Activated CD4-positive, alpha-beta T cell treated with anti-CD3 and anti-CD28 coated beads for 36 hours (primary cell): ENCODE results near the gene CFAP46. TPM values are rescaled to one million over a fixed set of nuclear protein-coding genes. Genes with fewer than 3 reads are reported as not detected.
"Not testable (repeated sequence)": the region's sequence is repeated elsewhere in the genome, so short reads cannot be mapped to it uniquely, and the experiment has no call there.

Experiments
- ATAC-seq: fragments of 200-7000 bp; cut with Tn5 transposase; one replicate; pipeline ENCODE4 v1.10.0; 2021; ENCODE audit warnings: mild to moderate bottlenecking, moderate library complexity
- CTCF ChIA-PET: fragments of 350-600 bp; sonication (Branson Sonifier 250); formaldehyde crosslinking; loops from one replicate; lab custom pipeline; 2021; ENCODE audit warnings: antibody characterized with exemption; lab: Charles Lee
- POLR2A ChIA-PET: fragments of 350-600 bp; sonication (Branson Sonifier 250); formaldehyde crosslinking; loops from one replicate; lab custom pipeline; 2021; ENCODE audit warnings: antibody characterized with exemption, inconsistent platforms; lab: Charles Lee
- DNase-seq: peaks from one replicate; pipeline ENCODE4 v3.0.0-alpha.2; 2020
- H3K27ac Mint-ChIP-seq: one replicate; pipeline ENCODE4 v1.8.0; 2021; ENCODE audit warnings: mixed read lengths
- H3K27me3 Mint-ChIP-seq: one replicate; pipeline ENCODE4 v1.8.0; 2021; ENCODE audit warnings: mixed read lengths
- H3K36me3 Mint-ChIP-seq: one replicate; pipeline ENCODE4 v1.8.0; 2021; ENCODE audit warnings: low read depth, mixed read lengths
- H3K4me1 Mint-ChIP-seq: one replicate; pipeline ENCODE4 v1.8.0; 2021; ENCODE audit warnings: mixed read lengths
- H3K4me3 Mint-ChIP-seq: one replicate; pipeline ENCODE4 v1.8.0; 2021; ENCODE audit warnings: mild to moderate bottlenecking, moderate library complexity, mixed read lengths
- H3K9me3 Mint-ChIP-seq: one replicate; pipeline ENCODE4 v1.8.0; 2021; ENCODE audit warnings: low read depth, mixed read lengths
- intact Hi-C, 2 experiments: fragments of 100-400 bp; cut with DNase I in 1 of 2; cut with micrococcal nuclease in 1 of 2; formaldehyde crosslinking; loops; one replicate each; pipeline versions ENCODE4 v1.14.2 to v1.15.1; 2022 to 2024; cut with DNase I, micrococcal nuclease
- total RNA-seq, 2 experiments: library from RNA; stranded (reverse); gene quantifications; one replicate each; pipeline ENCODE4 v1.2.3, GENCODE V29; 2021

Gene CFAP46
- total RNA-seq, 2 experiments from 2014 or later = 0.16 to 0.21 TPM

- H3K9me3 Mint-ChIP-seq, H3K4me1 Mint-ChIP-seq, DNase-seq, ATAC-seq, H3K27ac Mint-ChIP-seq, POLR2A ChIA-PET, H3K36me3 Mint-ChIP-seq, H3K4me3 Mint-ChIP-seq: not testable (repeated sequence)
- intact Hi-C loops = loop anchor here in 1 of 2 experiments (10.0 kb wide), 1 partner anchor 239 kb away; no protein-coding TSS in a partner anchor
- CTCF ChIA-PET = interaction anchor here (0.6 kb wide), 1 partner anchor 53 kb away, joined by 4 read pairs; no protein-coding TSS in a partner anchor
- peaks cover 16% of the 10 kb centered on the region for H3K27me3 Mint-ChIP-seq
Measured at GRCh38 chr10:132893786-132894185, 48.6 kb downstream of the CFAP46 start.

- intact Hi-C loops = loop anchor here in 1 of 2 experiments (10.0 kb wide), 1 partner anchor 238 kb away; no protein-coding TSS in a partner anchor
- Mint-ChIP-seq H3K36me3 (no peaks in the 10 kb centered on the region), H3K27ac (no peak overlapping the region), H3K27me3 (peaks cover 16% of the 10 kb centered on the region), H3K4me1 (no peaks in the 10 kb centered on the region), H3K4me3 (no peak overlapping the region), H3K9me3 (no peaks in the 10 kb centered on the region)
- POLR2A ChIA-PET = no interaction called here
- ATAC-seq = no peak
- no peak for DNase-seq
- CTCF ChIA-PET = interaction anchor here (0.7 kb wide), 1 partner anchor 11 kb away, joined by 3 read pairs; no protein-coding TSS in a partner anchor
Measured at GRCh38 chr10:132893090-132893489, 49.3 kb downstream of the CFAP46 start.

- CTCF ChIA-PET = no interaction called here
- POLR2A ChIA-PET = no interaction called here
- no peak for ATAC-seq
- peaks cover 16% of the 10 kb centered on the region for H3K27me3 Mint-ChIP-seq
- no peak overlapping the region for H3K27ac Mint-ChIP-seq
- no peak for DNase-seq
- H3K4me3 Mint-ChIP-seq = no peak overlapping the region
- H3K4me1 Mint-ChIP-seq = no peaks in the 10 kb centered on the region
- no peaks in the 10 kb centered on the region for H3K36me3 Mint-ChIP-seq
- intact Hi-C loops = loop anchor here in 1 of 2 experiments (10.0 kb wide), 1 partner anchor 237 kb away; no protein-coding TSS in a partner anchor
- H3K9me3 Mint-ChIP-seq = no peaks in the 10 kb centered on the region
Measured at GRCh38 chr10:132892004-132892403, 50.4 kb downstream of the CFAP46 start.

GRCh38 chr10:132891368-132891767, 51.0 kb downstream of the CFAP46 start:
- H3K27me3 Mint-ChIP-seq = peaks cover 18% of the 10 kb centered on the region
- ATAC-seq = no peak
- no peak overlapping the region for H3K27ac Mint-ChIP-seq
- no peak overlapping the region for H3K4me3 Mint-ChIP-seq
- ChIA-PET CTCF (interaction anchor here (0.6 to 0.7 kb wide), 2 partner anchors 19 to 237 kb away, joined by 3 to 4 read pairs; no protein-coding TSS in a partner anchor), POLR2A (no interaction called here)
- H3K4me1 Mint-ChIP-seq = no peaks in the 10 kb centered on the region
- DNase-seq = no peak
- intact Hi-C loops = loop anchor here in 1 of 2 experiments (10.0 kb wide), 1 partner anchor 237 kb away; no protein-coding TSS in a partner anchor
- no peaks in the 10 kb centered on the region for H3K9me3 Mint-ChIP-seq
- no peaks in the 10 kb centered on the region for H3K36me3 Mint-ChIP-seq

- no peak overlapping the region for H3K27ac Mint-ChIP-seq
- H3K4me1 Mint-ChIP-seq = no peaks in the 10 kb centered on the region
- ATAC-seq = no peak
- intact Hi-C loops = loop anchor here in 1 of 2 experiments (10.0 kb wide), 1 partner anchor 236 kb away; no protein-coding TSS in a partner anchor
- H3K27me3 Mint-ChIP-seq = peaks cover 18% of the 10 kb centered on the region
- CTCF ChIA-PET = no interaction called here
- H3K9me3 Mint-ChIP-seq = no peaks in the 10 kb centered on the region
- H3K4me3 Mint-ChIP-seq = no peak overlapping the region
- no peak for DNase-seq
- no peaks in the 10 kb centered on the region for H3K36me3 Mint-ChIP-seq
- POLR2A ChIA-PET = no interaction called here
Measured at GRCh38 chr10:132890301-132890700, 52.1 kb downstream of the CFAP46 start.

- H3K27ac Mint-ChIP-seq = no peak overlapping the region
- H3K27me3 Mint-ChIP-seq = peaks cover 13% of the 10 kb centered on the region
- H3K4me1 Mint-ChIP-seq = no peaks in the 10 kb centered on the region
- DNase-seq (no peak), ATAC-seq (no peak)
- no peak overlapping the region for H3K4me3 Mint-ChIP-seq
- ChIA-PET CTCF (no interaction called here), POLR2A (no interaction called here)
- intact Hi-C loops = no loop called here
- H3K36me3 Mint-ChIP-seq = no peaks in the 10 kb centered on the region
- no peaks in the 10 kb centered on the region for H3K9me3 Mint-ChIP-seq
Measured at GRCh38 chr10:132889556-132889955, 52.8 kb downstream of the CFAP46 start.

GRCh38 chr10:132888898-132889490, 53.4 kb downstream of the CFAP46 start:
- ChIA-PET CTCF (no interaction called here), POLR2A (no interaction called here)
- ATAC-seq = no peak
- Mint-ChIP-seq H3K36me3 (no peaks in the 10 kb centered on the region), H3K27me3 (peaks cover 12% of the 10 kb centered on the region), H3K4me3 (no peak overlapping the region), H3K4me1 (no peaks in the 10 kb centered on the region), H3K27ac (no peak overlapping the region), H3K9me3 (no peaks in the 10 kb centered on the region)
- intact Hi-C loops = no loop called here
- DNase-seq = no peak

- intact Hi-C loops, DNase-seq, H3K36me3 Mint-ChIP-seq, H3K9me3 Mint-ChIP-seq, H3K4me3 Mint-ChIP-seq, CTCF ChIA-PET, ATAC-seq, H3K27me3 Mint-ChIP-seq, POLR2A ChIA-PET, H3K27ac Mint-ChIP-seq, H3K4me1 Mint-ChIP-seq: not testable (repeated sequence)
Measured at GRCh38 chr10:132888446-132888845, 53.9 kb downstream of the CFAP46 start.

GRCh38 chr10:132886211-132887099, 55.9 kb downstream of the CFAP46 start:
- CTCF ChIA-PET = no interaction called here
- Mint-ChIP-seq H3K27ac (no peak overlapping the region), H3K27me3 (peaks cover 2% of the 10 kb centered on the region), H3K4me3 (no peak overlapping the region), H3K36me3 (no peaks in the 10 kb centered on the region), H3K9me3 (no peaks in the 10 kb centered on the region), H3K4me1 (no peaks in the 10 kb centered on the region)
- intact Hi-C loops = loop anchor here in 1 of 2 experiments (1.0 kb wide), 1 partner anchor 49 kb away; no protein-coding TSS in a partner anchor
- no peak for ATAC-seq
- POLR2A ChIA-PET = no interaction called here
- peak; percentile 2 for DNase-seq

- no peak overlapping the region for H3K27ac Mint-ChIP-seq
- peak; percentile 2 for DNase-seq
- H3K27me3 Mint-ChIP-seq = peaks cover 2% of the 10 kb centered on the region
- no peaks in the 10 kb centered on the region for H3K4me1 Mint-ChIP-seq
- H3K4me3 Mint-ChIP-seq = no peak overlapping the region
- ATAC-seq = no peak
- intact Hi-C loops = loop anchor here in 1 of 2 experiments (1.0 kb wide), 1 partner anchor 48 kb away; no protein-coding TSS in a partner anchor
- ChIA-PET POLR2A (no interaction called here), CTCF (no interaction called here)
- H3K9me3 Mint-ChIP-seq = no peaks in the 10 kb centered on the region
- H3K36me3 Mint-ChIP-seq = no peaks in the 10 kb centered on the region
Measured at GRCh38 chr10:132885451-132886210, 56.7 kb downstream of the CFAP46 start.

- no peaks in the 10 kb centered on the region for H3K9me3 Mint-ChIP-seq
- intact Hi-C loops = no loop called here
- no peak for ATAC-seq
- H3K27ac Mint-ChIP-seq = no peak overlapping the region
- DNase-seq = no peak
- no peaks in the 10 kb centered on the region for H3K4me1 Mint-ChIP-seq
- ChIA-PET CTCF (no interaction called here), POLR2A (no interaction called here)
- no peak overlapping the region for H3K4me3 Mint-ChIP-seq
- peaks cover 2% of the 10 kb centered on the region for H3K27me3 Mint-ChIP-seq
- no peaks in the 10 kb centered on the region for H3K36me3 Mint-ChIP-seq
Measured at GRCh38 chr10:132884691-132885271, 57.6 kb downstream of the CFAP46 start.
